Measurements from ENCODE around the gene WSCD2. TPM values are rescaled to one million over a fixed set of nuclear protein-coding genes. Genes with fewer than 3 reads are reported as not detected.

WSCD2 gene
- total and polyA plus RNA-seq, 2 donors (not counting 1 experiment from before 2014, with no cell fraction given) = 1.1 to 5.9 TPM

DNA sequence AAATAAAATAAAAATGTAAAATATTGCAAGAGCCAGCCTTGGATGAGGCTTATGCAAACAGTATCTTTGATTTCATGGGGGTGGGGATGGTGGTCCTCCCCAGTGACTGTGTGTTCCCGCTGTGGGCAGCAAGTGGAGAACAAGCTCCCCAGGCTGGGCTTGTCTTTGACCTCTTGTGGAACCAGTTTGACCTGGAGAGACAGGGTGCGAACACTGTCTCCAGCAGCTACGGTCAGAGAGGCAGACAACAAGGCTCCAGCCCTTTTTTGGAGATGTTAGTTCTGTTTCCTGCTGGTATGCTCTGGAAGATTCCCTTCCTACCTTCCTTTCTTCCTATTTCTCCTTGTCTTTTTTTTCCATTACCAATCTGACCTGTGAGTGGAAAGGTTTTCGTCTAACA is 21.8 kb upstream of the WSCD2 start:
- Histone ChIP-seq H3K36me3 (replicated peaks in 1 of 2; ENCODE audit: control extremely low read depth in 1 of 2, control insufficient read depth in 1 of 2, extremely low read depth in 1 of 2, insufficient read depth in 2 of 2, low read length in 1 of 2) (no peaks in the 10 kb centered on the region), H3K9me3 (ENCODE audit: control extremely low read depth in 1 of 3, control insufficient read depth in 2 of 3, insufficient read depth in 1 of 3, low read length in 2 of 3) (no peaks in the 10 kb centered on the region), H3K79me2 (ENCODE audit: control insufficient read depth, insufficient read depth, low read length) (no peaks in the 10 kb centered on the region), H3K4me2 (replicated peaks; ENCODE audit: low read depth, low read length, poor library complexity, severe bottlenecking) (no peak overlapping the region), H3K4me3 (ENCODE audit: control extremely low read depth in 1 of 5, extremely low read depth in 1 of 5, insufficient read depth in 1 of 5, low read depth in 2 of 5, low read length in 4 of 5) (no peak overlapping the region), H3K27ac (ENCODE audit: low read length in 2 of 2) (no peak overlapping the region), H3K4me1 (ENCODE audit: control insufficient read depth in 2 of 2, insufficient read depth in 2 of 2, low read length in 2 of 2) (no peaks in the 10 kb centered on the region), H2AFZ (ENCODE audit: insufficient read depth, low read depth, low read length, poor library complexity, severe bottlenecking) (no peak overlapping the region), H3K9ac (ENCODE audit: low read length) (no peak overlapping the region), H3K27me3 (replicated peaks in 1 of 4; ENCODE audit: control extremely low read depth in 1 of 4, control insufficient read depth in 3 of 4, insufficient read depth in 4 of 4, low read length in 3 of 4) (peaks cover 0 to 3% (median 0%) of the 10 kb centered on the region in 4 experiments), H4K20me1 (ENCODE audit: control insufficient read depth, insufficient read depth, low read length, poor library complexity, severe bottlenecking) (no peaks in the 10 kb centered on the region)
- Mint-ChIP-seq H3K9me3 (ENCODE audit: insufficient read depth) (no peaks in the 10 kb centered on the region), H3K27me3 (no peaks in the 10 kb centered on the region), H3K4me3 (no peak overlapping the region), H3K27ac (no peak overlapping the region), H3K4me1 (no peaks in the 10 kb centered on the region)
- no peak for DNase-seq
- CTCF ChIA-PET = interaction anchor here (0.5 kb wide), 1 partner anchor 1721 kb away, joined by 3 read pairs; no protein-coding TSS in a partner anchor
- no peak for TF ChIP-seq EZH2 (IDR thresholded peaks at IDR 0.05; ENCODE audit: borderline replicate concordance, insufficient read depth, low read depth, low read length, poor library complexity, severe bottlenecking)
- TF ChIP-seq, protein P1, sequence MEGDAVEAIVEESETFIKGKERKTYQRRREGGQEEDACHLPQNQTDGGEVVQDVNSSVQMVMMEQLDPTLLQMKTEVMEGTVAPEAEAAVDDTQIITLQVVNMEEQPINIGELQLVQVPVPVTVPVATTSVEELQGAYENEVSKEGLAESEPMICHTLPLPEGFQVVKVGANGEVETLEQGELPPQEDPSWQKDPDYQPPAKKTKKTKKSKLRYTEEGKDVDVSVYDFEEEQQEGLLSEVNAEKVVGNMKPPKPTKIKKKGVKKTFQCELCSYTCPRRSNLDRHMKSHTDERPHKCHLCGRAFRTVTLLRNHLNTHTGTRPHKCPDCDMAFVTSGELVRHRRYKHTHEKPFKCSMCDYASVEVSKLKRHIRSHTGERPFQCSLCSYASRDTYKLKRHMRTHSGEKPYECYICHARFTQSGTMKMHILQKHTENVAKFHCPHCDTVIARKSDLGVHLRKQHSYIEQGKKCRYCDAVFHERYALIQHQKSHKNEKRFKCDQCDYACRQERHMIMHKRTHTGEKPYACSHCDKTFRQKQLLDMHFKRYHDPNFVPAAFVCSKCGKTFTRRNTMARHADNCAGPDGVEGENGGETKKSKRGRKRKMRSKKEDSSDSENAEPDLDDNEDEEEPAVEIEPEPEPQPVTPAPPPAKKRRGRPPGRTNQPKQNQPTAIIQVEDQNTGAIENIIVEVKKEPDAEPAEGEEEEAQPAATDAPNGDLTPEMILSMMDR (IDR thresholded peaks at IDR 0.05) = no peak
- no peak for ATAC-seq (ENCODE audit: low read depth)
- 87% methylated on average over 1 of the region's 4 CpGs for WGBS (ENCODE audit: insufficient coverage)
- intact Hi-C loops (cut with micrococcal nuclease) = no loop called here
- POLR2A ChIA-PET = no interaction called here

DNA sequence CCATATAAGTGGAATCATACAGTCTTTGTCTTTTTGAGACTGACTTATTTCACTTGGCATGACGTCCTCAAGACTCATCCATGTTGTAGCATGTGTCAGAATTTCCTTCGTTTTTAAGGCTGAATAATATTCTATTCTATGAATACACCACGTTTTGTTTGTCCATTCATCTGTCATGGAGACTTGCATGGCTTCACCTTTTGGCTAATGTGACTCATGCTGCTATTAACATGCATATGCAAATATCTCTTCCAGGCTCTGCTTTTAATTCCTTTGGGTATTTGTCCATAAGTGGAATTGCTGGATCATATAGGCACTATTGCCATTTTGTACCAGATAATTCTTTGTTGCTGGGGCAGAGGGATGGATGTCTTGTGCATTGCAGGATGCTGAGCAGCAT is 19.6 kb upstream of the WSCD2 start:
- H3K4me1 ChIP-seq (ENCODE audit: control insufficient read depth in 2 of 2, insufficient read depth in 2 of 2, low read length in 2 of 2) = peaks cover 0 to 2% of the 10 kb centered on the region in 2 donors
- H3K27me3 ChIP-seq (replicated peaks in 1 of 4; ENCODE audit: control extremely low read depth in 1 of 4, control insufficient read depth in 3 of 4, insufficient read depth in 4 of 4, low read length in 3 of 4) = peaks cover 0 to 3% (median 0%) of the 10 kb centered on the region in 4 experiments
- ATAC-seq (ENCODE audit: low read depth) (no peak), DNase-seq (no peak)
- ChIA-PET POLR2A (no interaction called here), CTCF (no interaction called here)
- no peak overlapping the region for H3K4me3 ChIP-seq (ENCODE audit: control extremely low read depth in 1 of 5, extremely low read depth in 1 of 5, insufficient read depth in 1 of 5, low read depth in 2 of 5, low read length in 4 of 5)
- no CpG with 5 or more reads among the region's 3 CpGs for WGBS (ENCODE audit: insufficient coverage)
- H3K4me1 Mint-ChIP-seq = peaks cover 6% of the 10 kb centered on the region
- H3K27me3 Mint-ChIP-seq = no peaks in the 10 kb centered on the region
- no peak overlapping the region for H3K27ac ChIP-seq (ENCODE audit: low read length in 2 of 2)
- no peak overlapping the region for H3K9ac ChIP-seq (ENCODE audit: low read length)
- H2AFZ ChIP-seq (ENCODE audit: insufficient read depth, low read depth, low read length, poor library complexity, severe bottlenecking) = no peak overlapping the region
- no peaks in the 10 kb centered on the region for H4K20me1 ChIP-seq (ENCODE audit: control insufficient read depth, insufficient read depth, low read length, poor library complexity, severe bottlenecking)
- H3K27ac Mint-ChIP-seq = no peak overlapping the region
- intact Hi-C loops (cut with micrococcal nuclease) = no loop called here
- H3K4me3 Mint-ChIP-seq = no peak overlapping the region
- TF ChIP-seq, protein P1 (IDR thresholded peaks at IDR 0.05) = no peak
- H3K79me2 ChIP-seq (ENCODE audit: control insufficient read depth, insufficient read depth, low read length) = no peaks in the 10 kb centered on the region
- no peaks in the 10 kb centered on the region for H3K9me3 ChIP-seq (ENCODE audit: control extremely low read depth in 1 of 3, control insufficient read depth in 2 of 3, insufficient read depth in 1 of 3, low read length in 2 of 3)
- H3K36me3 ChIP-seq (replicated peaks in 1 of 2; ENCODE audit: control extremely low read depth in 1 of 2, control insufficient read depth in 1 of 2, extremely low read depth in 1 of 2, insufficient read depth in 2 of 2, low read length in 1 of 2) = no peaks in the 10 kb centered on the region
- H3K9me3 Mint-ChIP-seq (ENCODE audit: insufficient read depth) = no peaks in the 10 kb centered on the region
- no peak overlapping the region for H3K4me2 ChIP-seq (replicated peaks; ENCODE audit: low read depth, low read length, poor library complexity, severe bottlenecking)
